Liver (tissue), 2 donors: ENCODE measurements around the gene PARD3B.

ENCODE experiments used
- GABPA ChIP-seq, 2 donors: IDR thresholded peaks in 1 of 2; conservative IDR thresholded peaks in 1 of 2; 2 replicates each; pipeline ENCODE4 v1.6.1; 2016; ENCODE audit warnings: antibody characterized with exemption in 2 of 2, mild to moderate bottlenecking in 1 of 2, moderate library complexity in 1 of 2
- JUND ChIP-seq, 2 donors: IDR thresholded peaks; 2 replicates each; pipeline ENCODE4 v1.6.1; 2016; ENCODE audit warnings: antibody characterized with exemption in 2 of 2
- RXRA ChIP-seq, 2 donors: IDR thresholded peaks; 2 replicates each; pipeline ENCODE4 v1.6.1; 2017 to 2018; ENCODE audit warnings: antibody characterized with exemption in 2 of 2, mild to moderate bottlenecking in 1 of 2
- TAF1 ChIP-seq: conservative IDR thresholded peaks from 2 replicates; pipeline ENCODE4 v1.6.1; 2016; ENCODE audit warnings: antibody characterized with exemption, mild to moderate bottlenecking
- donor health status: healthy.

- TF ChIP-seq RXRA (IDR thresholded peaks at IDR 0.05) = no peak
- no peak for TF ChIP-seq JUND (IDR thresholded peaks at IDR 0.05)
- TF ChIP-seq GABPA (IDR thresholded peaks at IDR 0.05 in 1 of 2, conservative IDR thresholded peaks at IDR 0.05 in 1 of 2) = no peak
- no peak for TF ChIP-seq TAF1
Measured at GRCh38 chr2:204850581-204850980, 305.3 kb downstream of the PARD3B start.
